NOMO-1 (cell line): ENCODE results near the gene TRIM7.

Source experiments
- DNase-seq, 2 experiments: peaks; one replicate each; lab custom pipeline; 2025; ENCODE audit not compliant: unreplicated experiment in 2 of 2; lab: John Stamatoyannopoulos, UW

The TRIM7 gene

DNA sequence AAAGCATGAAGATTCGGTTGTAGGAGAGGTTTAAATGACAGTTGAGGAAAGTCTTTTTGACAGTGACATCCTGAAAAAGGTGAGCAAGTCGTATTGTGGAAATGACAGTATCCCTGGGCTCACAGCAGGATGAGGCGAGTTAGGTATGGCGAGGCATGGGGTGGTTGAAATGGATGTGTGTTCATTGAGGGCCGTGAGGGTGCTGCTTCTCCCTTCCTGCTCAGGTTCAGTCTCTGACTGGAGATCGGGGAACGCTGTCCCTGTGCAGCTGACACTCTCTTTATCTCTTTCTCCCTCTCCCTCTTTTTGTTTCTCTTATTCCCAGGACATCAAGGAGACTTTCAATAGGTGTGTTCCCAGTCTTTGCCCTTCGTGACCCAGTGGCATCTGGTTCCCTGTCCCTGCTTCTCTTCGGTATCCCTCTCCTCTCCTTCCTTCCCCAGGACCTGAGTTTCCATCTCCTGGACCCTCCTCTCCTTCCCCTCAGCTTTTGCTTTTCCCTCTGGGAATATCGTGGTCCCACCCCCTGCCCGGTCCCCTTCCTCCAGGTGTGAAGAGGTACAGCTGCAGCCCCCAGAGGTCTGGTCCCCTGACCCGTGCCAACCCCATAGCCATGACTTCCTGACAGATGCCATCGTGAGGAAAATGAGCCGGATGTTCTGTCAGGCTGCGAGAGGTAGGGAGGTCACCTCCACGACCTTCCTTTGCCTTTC is 28.2 kb upstream of the TRIM7 start:
- no peak for DNase-seq

DNA sequence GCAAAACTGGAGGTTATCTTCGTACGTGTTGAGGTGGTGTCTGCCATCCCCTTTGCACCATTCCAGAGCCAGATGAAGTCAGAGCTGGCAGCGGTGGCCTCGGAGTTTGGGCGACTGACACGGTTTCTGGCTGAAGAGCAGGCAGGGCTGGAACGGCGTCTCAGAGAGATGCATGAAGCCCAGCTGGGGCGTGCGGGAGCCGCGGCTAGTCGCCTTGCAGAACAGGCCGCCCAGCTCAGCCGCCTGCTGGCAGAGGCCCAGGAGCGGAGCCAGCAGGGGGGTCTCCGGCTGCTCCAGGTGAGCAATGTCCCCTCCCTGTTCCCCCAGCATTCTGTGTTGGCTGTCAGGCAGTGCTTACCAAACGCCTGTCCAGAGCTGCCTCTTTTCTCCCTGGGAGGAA is 27.6 kb upstream of the TRIM7 start:
- no peak for DNase-seq

DNA sequence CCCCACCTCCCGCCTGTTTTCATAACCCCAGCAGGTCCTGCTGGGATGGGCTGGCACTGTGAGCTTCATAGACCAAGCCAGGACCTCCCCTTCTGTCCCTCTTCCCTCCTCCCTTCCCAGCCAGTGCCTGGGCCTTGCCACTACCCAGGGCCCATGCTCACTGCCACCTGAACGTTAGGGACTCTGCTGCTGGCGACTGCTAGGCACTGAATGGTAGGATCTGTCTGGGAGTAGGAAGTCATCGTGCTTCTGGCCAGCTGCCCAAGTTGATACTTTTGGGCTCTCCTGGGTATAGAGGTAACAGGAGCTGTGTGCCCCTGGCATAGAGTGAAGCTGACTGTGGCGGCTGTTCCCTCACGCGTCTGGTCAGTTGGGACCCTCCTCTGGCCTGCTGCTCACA is 26.4 kb upstream of the TRIM7 start:
- DNase-seq: no peak

DNA sequence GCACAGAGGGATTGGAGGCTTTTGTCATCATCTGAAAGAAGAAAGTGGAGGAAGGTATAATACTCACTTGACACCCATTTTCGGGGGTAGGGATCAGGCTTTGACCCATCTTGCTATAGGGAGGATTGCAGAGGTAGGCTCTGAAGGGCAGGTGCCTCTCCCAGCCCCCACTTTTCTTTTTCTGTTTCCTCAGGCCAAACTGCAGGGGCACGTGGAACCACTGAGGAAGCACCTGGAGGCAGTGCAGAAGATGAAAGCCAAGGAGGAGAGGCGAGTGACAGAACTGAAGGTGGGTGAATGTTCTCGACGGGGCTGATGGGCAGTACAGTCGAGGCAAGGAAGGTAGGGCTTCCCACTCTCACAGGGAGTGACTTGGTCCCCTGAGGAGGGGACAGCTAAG is 25.6 kb upstream of the TRIM7 start:
- DNase-seq: no peak

DNA sequence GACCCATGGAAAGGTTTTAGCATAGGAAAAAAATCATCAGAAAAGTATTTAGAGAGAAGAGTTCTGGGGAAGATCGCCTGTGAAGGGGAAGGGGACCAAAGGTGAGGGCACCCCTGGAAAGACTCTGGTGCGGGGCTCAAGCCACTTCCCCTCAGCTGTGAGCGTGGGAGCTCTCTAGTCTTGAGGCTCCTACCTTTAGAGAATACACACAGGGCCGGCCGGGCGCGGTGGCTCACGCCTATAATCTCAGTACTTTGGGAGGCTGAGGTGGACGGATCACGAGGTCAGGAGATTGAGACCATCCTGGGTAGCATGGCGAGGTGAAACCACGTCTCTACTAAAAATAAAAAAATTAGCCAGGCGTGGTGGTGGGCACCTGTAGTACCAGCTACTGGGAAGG is 25.0 kb upstream of the TRIM7 start:
- no peak for DNase-seq

DNA sequence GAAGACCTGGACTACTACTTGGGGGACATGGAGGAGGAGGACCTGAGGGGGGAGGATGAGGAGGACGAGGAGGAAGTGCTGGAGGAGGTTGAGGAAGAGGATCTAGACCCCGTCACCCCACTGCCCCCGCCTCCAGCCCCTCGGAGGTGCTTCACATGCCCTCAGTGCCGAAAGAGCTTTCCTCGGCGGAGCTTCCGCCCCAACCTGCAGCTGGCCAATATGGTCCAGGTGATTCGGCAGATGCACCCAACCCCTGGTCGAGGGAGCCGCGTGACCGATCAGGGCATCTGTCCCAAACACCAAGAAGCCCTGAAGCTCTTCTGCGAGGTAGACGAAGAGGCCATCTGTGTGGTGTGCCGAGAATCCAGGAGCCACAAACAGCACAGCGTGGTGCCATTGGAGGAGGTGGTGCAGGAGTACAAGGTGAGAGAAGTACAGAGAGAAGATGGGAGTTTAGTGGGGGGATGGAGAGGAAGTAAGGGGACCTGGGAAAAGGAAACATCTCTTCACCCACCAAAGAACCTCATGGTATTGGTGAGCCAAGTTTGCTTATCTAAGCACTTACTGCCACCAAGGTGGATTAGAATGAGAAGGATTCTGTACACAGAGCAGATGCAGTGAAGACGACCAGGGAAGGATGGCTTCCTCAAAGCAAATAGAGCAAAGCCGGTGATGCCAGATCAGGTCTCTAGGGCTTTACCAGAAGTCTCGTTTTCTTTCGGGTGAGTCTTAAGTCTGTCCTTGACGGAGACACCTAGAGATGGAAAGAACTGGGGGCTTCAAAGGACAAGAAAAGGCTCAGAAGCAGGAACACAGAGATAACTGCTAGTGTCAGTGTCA is 19.6 kb upstream of the TRIM7 start:
- DNase-seq: no peak

DNA sequence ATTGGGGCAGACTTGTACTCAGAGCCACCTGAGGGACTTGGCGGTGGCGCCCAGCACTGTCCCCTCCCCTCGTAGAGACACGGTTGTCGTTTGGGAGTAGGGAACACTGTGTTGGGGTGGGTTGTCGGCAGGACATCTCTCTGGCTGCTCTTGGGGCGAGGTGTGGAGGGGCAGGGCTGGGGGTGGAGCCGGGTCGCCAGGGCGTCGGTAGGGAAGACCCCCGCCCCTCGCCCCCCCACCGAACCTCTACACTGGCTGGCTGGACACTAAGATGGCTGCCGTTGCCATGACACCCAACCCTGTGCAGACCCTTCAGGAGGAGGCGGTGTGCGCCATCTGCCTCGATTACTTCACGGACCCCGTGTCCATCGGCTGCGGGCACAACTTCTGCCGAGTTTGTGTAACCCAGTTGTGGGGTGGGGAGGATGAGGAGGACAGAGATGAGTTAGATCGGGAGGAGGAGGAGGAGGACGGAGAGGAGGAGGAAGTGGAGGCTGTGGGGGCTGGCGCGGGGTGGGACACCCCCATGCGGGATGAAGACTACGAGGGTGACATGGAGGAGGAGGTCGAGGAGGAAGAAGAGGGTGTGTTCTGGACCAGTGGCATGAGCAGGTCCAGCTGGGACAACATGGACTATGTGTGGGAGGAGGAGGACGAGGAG is 18.9 kb upstream of the TRIM7 start:
- no peak for DNase-seq

DNA sequence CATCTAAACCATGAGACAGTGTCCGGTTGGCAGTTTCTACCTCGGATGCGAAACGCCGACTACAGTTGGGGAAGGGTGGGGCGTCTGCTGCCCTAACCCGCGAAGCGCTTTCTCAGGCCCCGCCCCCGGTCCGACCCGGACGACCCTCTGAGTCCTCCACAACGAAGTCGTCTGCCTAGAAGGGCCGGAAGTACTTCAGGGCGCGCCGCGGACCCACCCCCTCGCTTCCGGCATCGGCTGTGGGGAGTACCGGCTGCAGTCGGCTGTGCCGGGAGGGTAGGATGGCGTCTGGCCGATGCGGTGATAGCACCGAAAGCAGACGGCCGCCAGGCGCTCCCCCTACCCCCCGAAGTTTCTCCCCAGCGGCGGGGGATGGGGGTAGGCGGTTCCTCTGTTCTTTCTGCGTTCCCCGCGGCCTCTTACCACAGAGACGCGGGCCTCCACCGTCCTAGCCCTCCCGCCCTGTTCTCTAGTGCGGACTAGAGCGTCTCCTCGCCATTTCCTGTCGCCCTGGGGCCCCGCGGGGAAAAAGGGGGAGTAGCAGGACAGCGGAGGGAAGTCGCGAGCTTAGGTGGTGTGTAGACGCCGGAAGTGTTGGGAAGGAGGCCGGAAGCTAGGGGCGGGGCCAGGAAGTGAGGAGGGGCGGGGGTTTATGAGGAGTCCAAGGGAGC is 18.2 kb upstream of the TRIM7 start, which contains the start of gene TRIM41:
TRIM41 (plus strand) TSS at position 224 of the 671 bp plus-strand sequence. CDS start 719 bp downstream, outside the sequence.
- DNase-seq: no peak

DNA sequence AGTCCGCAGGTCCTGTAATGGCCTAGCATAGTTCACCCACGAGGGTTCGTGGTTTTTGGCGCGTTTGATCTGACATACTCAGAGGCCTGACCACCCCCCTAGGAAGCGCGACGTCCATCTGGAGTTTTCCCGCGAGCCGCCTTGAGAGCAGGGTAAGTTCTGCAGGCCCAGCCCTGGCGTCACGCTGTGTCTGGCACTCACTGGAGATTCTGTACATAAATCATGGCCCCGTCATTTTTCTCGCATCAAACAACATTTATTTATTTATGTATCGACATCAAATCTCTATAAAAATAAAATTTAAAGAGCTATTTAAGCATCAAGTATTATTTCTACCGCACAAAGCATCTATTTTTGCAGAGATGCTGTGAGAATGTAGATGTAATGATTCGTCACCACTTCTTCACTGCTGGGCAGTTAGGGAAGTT is 17.6 kb upstream of the TRIM7 start:
- no peak for DNase-seq

DNA sequence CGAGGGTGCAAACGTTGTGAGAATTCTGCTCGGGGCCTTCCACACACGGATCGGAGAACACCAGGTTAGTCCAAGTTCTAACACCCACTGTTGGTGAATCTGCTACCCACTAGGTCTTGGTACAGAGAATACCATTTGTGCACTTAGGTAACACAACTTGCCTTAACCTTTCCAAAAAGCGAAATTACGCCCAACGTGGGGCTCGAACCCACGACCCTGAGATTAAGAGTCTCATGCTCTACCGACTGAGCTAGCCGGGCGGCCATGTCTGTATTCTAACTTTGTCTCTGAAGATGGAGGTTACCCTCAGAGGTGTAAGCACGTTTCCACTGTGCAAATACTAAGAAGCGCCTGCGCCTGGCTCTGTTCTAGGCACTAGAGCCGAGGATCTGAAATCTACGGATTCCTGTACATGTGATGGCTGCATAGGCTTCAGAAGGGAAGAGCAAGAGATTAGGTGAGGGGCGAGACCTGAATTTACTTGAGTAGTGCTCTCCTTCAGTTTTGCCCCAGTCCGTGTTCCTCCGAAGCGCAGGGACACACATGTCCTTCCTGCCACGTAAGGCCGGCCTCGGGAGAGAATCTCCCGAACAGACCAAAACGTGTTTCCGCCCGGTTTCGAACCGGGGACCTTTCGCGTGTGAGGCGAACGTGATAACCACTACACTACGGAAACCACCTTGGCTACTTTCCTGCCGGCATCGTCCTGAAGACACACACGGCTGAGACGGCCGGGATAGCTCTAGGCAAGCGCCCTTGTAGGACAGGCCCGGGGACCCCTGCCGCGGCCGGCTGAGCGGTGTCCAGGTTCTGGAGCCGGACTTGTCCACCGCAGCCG is 17.0 kb upstream of the TRIM7 start:
- DNase-seq: no peak

DNA sequence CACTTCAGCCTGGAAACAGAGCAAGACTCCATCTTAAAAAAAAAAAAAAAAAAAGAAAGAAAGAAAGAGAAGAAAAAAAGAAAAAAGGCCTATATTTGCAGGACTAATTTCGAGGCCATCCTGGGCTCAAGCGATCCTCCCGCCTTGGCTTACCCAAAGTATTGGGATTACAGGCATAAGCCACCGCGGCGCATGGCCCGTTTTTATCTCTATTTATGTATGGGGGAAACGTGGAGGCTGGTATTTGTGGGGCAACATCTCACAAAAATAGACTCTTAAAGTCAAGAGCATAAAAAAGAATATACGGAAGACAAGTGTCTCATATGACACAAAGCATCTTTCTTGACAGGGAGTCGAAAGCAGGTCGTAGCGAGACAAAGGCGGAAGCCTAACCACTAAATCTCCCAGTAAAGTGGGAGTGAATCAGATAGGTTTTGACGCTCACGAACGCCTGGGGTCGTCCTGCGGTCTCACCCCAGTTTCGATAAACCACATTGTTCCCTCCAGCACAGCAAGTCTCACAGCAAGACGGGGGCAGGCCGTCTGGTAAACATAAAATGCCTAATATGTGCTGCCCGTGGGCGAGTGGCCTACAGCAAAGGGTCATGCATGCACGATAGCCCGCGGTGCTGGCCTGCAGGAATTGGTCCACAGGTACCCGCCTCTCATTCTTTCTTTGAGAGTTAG is 16.3 kb upstream of the TRIM7 start:
- no peak for DNase-seq

DNA sequence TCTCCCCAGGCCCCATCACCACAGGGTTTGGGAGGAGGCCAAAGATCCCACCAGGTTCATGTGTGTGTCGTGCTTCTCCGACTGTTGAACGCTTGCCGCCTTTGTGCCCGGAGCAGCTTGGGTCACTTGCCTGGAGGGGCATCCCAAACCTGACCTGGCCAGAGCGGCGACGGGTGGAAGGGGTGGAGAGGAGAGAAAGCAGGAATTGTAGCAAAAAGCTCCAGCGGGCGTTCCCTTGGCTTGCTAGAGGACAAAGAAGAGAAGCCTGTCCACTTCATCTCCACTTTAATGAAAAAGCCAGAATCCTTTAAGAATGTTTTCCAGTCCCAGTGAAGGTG is 15.2 kb upstream of the TRIM7 start:
- no peak for DNase-seq

DNA sequence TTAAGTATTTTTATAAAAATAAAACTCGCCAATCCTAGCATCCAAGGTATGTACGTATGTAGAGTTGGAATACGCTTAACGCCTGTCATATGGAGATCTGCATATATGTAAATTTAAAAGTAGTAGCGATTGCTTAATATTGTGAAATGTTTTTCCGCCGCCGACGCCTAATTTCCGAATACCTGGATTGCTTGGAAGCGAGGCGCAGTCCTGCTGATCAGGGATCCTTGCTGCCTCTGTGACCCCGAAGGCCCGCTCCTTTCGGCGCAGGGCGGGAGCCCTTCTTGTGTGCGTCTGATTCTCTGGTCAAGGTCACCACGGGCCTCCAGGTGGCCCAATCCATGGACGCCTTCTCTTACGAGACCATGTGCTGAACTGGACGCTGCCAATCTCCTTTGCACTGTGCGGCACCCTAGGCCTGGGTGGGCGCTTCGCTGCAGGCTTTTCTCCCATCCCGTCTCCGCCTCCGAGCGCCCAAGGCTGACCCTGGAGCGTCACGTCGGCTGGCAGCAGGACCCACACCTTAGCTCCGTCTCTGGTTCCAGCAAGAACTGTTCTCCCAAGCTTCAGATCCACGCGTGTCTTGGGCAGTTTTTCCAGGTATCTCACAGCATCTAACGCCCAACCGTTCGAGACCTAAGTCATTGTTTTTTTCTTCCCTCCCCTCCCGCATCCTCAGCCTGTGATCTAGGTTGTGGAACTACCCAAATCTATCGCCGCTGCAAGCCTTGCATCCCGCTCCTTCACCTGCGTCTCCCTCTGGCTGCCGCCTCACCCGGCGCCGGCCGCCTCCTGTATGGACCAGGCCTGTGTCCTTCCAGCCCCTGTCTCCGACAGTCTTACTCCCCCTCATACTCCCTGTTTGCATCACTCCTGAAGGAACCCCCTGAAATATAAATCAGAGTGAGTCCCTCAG is 14.5 kb upstream of the TRIM7 start:
- DNase-seq: no peak

DNA sequence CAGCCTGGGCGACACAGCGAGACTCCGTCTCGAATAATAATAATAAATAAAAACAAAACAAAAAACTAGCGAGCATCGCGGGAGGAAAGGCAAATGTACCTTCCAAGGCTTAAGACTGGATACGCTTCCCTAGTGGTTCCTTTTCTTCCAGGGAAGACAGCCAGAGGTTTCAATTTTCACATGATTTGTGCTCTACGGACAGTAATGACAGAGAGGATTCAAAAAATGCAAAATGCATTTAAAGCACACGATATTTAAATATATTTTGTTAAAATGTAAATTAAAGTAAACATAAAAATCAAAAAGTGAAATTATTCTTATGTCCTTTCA is 13.8 kb upstream of the TRIM7 start:
- DNase-seq: no peak

DNA sequence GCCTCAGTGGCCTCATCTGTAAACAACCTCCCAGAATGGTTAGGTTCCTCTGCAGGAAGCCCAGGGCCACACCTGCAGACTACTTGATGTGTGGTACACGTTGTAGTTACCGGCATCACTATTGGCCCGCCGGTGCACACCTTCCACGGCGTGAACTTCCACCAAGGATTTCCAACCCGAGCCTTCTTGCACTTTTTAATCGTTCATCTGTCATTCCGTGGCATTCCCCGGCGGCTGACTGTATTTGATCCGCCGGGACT is 12.7 kb upstream of the TRIM7 start:
- no peak for DNase-seq

DNA sequence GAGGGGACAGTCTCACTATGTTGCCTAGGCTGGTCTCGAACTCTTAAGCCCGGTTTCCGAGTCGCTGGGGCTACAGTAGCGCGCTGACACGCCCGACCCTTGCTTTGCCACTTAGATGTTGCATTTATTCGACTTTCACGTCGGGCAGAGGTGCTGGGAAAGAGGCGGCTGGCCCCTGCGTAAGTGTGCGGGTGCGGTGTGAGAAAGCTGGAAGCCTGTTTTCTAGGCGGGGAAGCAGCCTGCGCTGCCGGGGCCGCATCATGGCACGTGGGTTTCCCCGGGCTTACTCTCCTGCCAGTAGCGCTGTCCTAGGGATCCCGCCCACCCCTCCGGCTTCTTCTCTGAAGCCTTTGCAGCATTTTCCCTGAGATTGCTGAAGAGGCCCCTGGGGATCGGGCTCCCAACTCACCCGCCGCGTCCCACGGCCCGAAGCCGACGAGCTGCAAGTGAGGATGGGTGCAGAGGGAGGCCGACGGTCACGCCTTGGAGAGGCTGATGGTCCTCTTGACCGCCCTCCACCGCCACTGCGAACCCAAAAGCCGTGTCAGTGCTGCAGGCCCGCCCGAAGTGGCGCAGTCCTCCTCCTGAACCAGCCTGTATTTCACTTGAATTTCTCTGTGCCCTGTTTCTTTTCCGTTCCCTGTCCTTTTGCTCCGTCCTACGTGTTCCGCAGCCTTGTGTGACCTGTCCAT is 12.3 kb upstream of the TRIM7 start:
- no peak for DNase-seq

DNA sequence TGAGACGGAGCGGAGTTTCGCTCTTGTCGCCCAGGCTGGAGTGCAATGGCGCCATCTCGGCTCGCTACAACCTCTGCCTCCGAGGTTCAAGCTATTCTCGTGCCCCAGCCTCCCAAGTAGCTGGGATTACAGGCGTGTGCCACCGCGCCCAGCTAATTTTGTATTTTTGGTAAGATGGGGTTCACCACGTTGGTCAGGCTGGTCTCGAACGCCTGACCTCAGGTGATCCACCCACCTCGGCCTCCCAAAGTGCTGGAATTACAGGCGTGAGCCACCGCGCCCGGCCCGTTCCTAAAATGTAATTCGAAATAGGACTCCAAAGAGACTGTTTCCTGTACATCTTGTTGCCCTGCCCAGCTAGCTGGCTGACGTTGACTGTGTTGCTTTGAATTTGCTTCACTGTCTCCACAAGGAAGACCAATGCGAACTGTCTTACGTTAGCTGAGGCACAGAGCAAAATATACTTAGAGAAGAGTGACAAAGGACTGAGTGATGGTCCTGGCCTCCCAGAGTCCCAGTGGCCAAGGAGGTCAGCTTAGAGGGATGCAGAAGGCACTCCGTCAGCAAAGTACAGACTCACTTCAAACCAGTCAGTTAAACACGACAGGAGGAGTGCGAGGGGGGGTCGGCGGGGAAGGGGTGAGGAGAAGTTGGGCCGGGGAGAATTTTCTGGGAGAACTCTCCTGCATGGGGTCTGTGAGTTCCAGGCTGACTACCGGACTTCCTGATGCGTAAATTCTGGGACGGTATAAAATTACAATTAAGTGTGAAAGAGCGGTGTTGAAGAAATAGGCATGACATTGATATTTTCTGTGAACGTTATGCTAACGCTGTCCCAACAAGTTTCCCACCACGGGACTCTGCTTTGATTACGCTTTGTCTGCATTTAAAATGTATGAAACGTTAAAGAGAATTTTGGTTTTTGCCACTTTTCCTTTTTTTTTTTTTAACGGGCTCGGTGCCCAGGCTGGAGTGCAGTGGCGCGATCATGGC is 11.3 kb upstream of the TRIM7 start:
- DNase-seq: no peak
